GM18951 (cell line): ENCODE data around the gene SDHC.
"Not testable (repeated sequence)": the region's sequence is repeated elsewhere in the genome, so short reads cannot be mapped to it uniquely, and the experiment has no call there.

Source experiments
- POLR2A ChIP-seq: IDR thresholded peaks from 4 replicates; pipeline ENCODE4 v1.6.1; 2011; ENCODE audit warnings: mild to moderate bottlenecking; ENCODE audit not compliant: insufficient read length, insufficient read depth; ENCODE audit errors: extremely low read depth
- in situ Hi-C: fragments of 300-500 bp; cut with MboI; formaldehyde crosslinking; loops from one replicate; pipeline ENCODE4 v1.12.0; 2022; ENCODE audit warnings: low sequenced_read_pairs, mixed read lengths, inconsistent platforms; ENCODE audit not compliant: unreplicated experiment

SDHC gene

GRCh38 chr1:161404051-161404597, 89.9 kb downstream of the SDHC start:
- TF ChIP-seq POLR2A, result no peak

DNA sequence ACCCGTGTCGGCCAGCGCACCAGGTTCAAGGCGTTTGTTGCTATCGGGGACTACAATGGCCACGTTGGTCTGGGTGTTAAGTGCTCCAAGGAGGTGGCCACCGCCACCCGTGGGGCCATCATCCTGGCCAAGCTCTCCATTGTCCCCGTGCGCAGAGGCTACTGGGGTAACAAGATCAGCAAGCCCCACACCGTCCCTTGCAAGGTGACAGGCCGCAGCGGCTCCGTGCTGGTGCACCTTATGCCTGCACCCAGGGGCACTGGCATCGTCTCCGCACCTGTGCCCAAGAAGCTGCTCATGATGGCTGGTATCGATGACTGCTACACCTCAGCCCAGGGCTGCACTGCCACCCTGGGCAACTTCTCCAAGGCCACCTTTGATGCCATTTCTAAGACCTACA, 92.4 kb downstream of the SDHC start:
- in situ Hi-C loops, result not testable (repeated sequence)

More at GRCh38 chr1:161404051-161404597, 89.9 kb downstream of the SDHC start:
- in situ Hi-C loops, result no loop called here

DNA sequence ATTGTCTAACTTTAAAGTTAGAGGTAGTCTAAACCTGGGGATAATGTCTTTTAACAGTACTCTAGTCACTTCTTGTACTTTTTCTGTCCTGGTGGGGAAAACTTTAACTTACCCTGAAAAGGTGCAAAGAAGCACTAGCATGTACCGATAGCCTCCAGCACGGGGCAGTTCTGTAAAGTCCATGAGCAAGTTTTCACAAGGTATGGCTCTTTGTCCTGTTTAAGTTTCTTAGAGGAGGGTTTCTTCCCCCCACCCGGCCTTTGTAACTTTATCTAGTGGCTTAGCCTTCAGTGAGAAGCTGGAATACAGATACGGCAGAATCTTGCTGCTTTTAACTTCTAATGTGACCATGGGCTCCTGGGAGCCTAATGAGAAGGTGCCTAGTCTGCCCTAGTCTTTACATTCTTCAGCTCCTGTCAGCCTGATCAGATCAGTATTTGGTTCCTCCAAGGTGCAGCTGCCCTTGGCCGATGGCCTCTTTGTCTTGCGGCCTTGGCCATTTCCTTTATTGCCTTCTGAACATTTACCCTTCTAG, 93.3 kb downstream of the SDHC start:
- in situ Hi-C loops, result no loop called here
- no peak for TF ChIP-seq POLR2A

DNA sequence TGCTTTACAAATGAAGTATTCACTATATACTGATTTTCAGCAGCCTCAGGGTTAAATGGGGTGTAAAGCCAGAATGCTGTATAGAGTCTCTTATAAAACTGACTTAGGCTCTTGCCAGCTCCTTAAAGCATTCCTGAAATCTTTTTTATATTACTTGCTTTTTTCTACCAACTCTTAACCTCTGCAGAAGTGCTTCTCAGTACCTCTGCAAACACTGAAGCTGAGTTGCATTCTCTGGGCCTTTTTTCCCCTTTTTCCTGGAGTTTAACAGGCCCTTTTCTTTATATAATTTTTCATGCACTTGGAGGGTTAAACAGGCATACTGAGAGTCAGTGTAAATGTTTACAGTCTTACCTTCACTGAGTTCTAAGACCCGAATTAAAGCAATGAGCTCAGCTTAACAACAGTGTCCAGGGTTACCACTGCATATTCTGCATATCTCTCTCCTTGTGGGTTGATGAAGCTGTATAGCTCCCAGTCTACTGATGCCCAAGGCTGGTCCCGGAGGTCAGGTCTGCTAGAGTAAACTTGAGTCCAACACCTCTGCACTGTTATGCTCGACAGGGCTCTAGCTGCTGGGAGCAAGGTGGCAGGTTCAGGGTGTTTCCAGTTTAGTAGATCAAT, 94.4 kb downstream of the SDHC start:
- in situ Hi-C loops, result no loop called here
- no peak for TF ChIP-seq POLR2A

DNA sequence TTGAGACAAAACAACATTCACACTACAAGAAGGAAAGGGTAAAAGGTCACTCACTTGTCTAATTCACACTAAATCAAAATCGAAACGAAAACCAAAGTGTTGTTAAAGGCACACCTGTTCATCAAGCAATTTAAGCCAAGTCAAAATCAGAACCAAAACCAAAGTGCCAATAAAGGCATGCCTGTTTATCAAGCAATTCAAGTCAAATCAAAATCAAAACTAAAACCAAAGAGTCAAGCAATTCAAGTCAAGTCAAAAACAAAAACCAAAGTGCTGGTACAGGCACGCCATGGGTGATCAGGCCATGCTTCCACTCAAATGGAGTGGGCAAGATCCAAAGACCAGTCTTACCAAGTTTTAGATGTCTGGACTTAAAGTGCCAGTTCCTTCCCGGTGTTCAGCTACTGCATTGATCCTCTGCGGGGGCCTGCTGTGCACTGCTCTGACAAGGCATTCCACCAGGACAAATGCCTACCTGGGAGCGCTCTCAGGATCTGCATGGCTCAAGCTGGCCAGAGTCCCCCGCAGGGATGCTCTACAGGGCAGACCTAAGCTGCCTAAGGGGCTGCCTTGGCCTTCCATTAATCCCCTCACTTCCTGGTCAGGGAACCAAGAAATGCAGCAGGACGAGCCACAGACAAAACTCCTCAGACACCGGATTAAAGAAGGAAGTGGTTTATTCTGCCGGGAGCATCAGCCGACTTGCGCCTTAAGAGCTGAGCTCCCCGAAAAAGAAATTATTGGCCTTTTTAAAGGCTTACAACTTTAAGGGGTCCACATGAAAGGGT, 95.9 kb downstream of the SDHC start:
- in situ Hi-C loops, result not testable (repeated sequence)

- in situ Hi-C loops, result not testable (repeated sequence)
These were observed 96.4 kb downstream of the SDHC start for GRCh38 chr1:161410636-161410970.
